Common myeloid progenitor, CD34-positive (primary cell): Measurements from ENCODE around the gene CCDC85C.

Experiments
- CTCF ChIA-PET: fragments of 350-600 bp; sonication (Branson Sonifier 250); formaldehyde crosslinking; loops from one replicate; lab custom pipeline; 2021; ENCODE audit warnings: antibody characterized with exemption; lab: Charles Lee
- POLR2A ChIA-PET: fragments of 350-600 bp; sonication (Branson Sonifier 250); formaldehyde crosslinking; loops from one replicate; lab custom pipeline; 2021; ENCODE audit warnings: antibody characterized with exemption; lab: Charles Lee
- DNase-seq, 3 donors: peaks; one replicate each; pipeline versions ENCODE4 v3.0.0 to v3.0.0-alpha.2; 2013
- H3K27ac ChIP-seq, 2 experiments: 1 replicate in 1 of 2; 2 replicates in 1 of 2; pipeline ENCODE4 v1.7.0; 2013; ENCODE audit warnings: inconsistent platforms in 2 of 2, low read length in 2 of 2, mild to moderate bottlenecking in 2 of 2, low read depth in 1 of 2, moderate library complexity in 1 of 2; ENCODE audit not compliant: severe bottlenecking in 2 of 2, insufficient read depth in 1 of 2, poor library complexity in 1 of 2
- H3K27me3 ChIP-seq, 5 experiments: replicated peaks in 2 of 5; 1 replicate in 3 of 5; 2 replicates in 2 of 5; pipeline versions ENCODE4 v1.6.1 to v1.7.0; 2013; ENCODE audit warnings: low read length in 4 of 5, mild to moderate bottlenecking in 2 of 5, moderate library complexity in 2 of 5, inconsistent platforms in 1 of 5; ENCODE audit not compliant: insufficient read depth in 5 of 5, control insufficient read depth in 4 of 5
- H3K36me3 ChIP-seq, 4 experiments: 1 replicate in 2 of 4; 2 replicates in 2 of 4; pipeline versions ENCODE4 v1.6.1 to v1.7.0; 2013; ENCODE audit warnings: low read length in 3 of 4, control low read depth in 1 of 4, mild to moderate bottlenecking in 1 of 4; ENCODE audit not compliant: control insufficient read depth in 4 of 4, insufficient read depth in 4 of 4
- H3K4me1 ChIP-seq, 4 experiments: 1 replicate in 3 of 4; 2 replicates in 1 of 4; pipeline versions ENCODE4 v1.6.1 to v1.7.1; 2013; ENCODE audit warnings: low read length in 3 of 4, mild to moderate bottlenecking in 3 of 4, control low read depth in 1 of 4, inconsistent platforms in 1 of 4, moderate library complexity in 1 of 4; ENCODE audit not compliant: control insufficient read depth in 4 of 4, insufficient read depth in 4 of 4; ENCODE audit errors: control extremely low read depth in 1 of 4
- H3K4me3 ChIP-seq, 7 experiments: 1 replicate in 4 of 7; 2 replicates in 3 of 7; pipeline versions ENCODE4 v1.5.1 to v1.7.0; 2013; ENCODE audit warnings: mild to moderate bottlenecking in 7 of 7, low read length in 6 of 7, moderate library complexity in 6 of 7, inconsistent platforms in 2 of 7, low read depth in 2 of 7, control low read depth in 1 of 7; ENCODE audit not compliant: insufficient read depth in 4 of 7, control insufficient read depth in 1 of 7; ENCODE audit errors: extremely low read depth in 1 of 7
- H3K9me3 ChIP-seq, 5 experiments: 1 replicate in 4 of 5; 2 replicates in 1 of 5; pipeline versions ENCODE4 v1.6.1 to v1.7.1; 2013; ENCODE audit warnings: low read length in 4 of 5, mild to moderate bottlenecking in 2 of 5, inconsistent platforms in 1 of 5, low read depth in 1 of 5, moderate library complexity in 1 of 5; ENCODE audit not compliant: control insufficient read depth in 4 of 5, insufficient read depth in 2 of 5; ENCODE audit errors: control extremely low read depth in 1 of 5
- WGBS: methylation state at CpG from one replicate; pipeline ENCODE4 v1.1.5; 2013; ENCODE audit not compliant: insufficient coverage; 5-methylcytosine and 5-hydroxymethylcytosine counted together

The CCDC85C gene

GRCh38 chr14:99581374-99581773 lies 22.6 kb downstream of the CCDC85C start:
- Histone ChIP-seq H3K36me3 (no peaks in the 10 kb centered on the region), H3K4me3 (no peak overlapping the region), H3K9me3 (no peaks in the 10 kb centered on the region), H3K4me1 (no peaks in the 10 kb centered on the region), H3K27ac (no peak overlapping the region), H3K27me3 (no peaks in the 10 kb centered on the region)
- no peak for DNase-seq
- WGBS, result 96% methylated on average over 16 of the region's 16 CpGs
- CTCF ChIA-PET, result no interaction called here
- POLR2A ChIA-PET, result no interaction called here

GRCh38 chr14:99579903-99580571 lies 24.0 kb downstream of the CCDC85C start:
- no peak overlapping the region for H3K4me3 ChIP-seq

GRCh38 chr14:99579120-99579836 lies 24.7 kb downstream of the CCDC85C start:
- ChIA-PET POLR2A (no interaction called here), CTCF (interaction anchor here (1.1 kb wide), 1 partner anchor 24 kb away, joined by 3 read pairs; the partner anchor contains the start of gene CCDC85C)
- 97% methylated on average over 4 of the region's 11 CpGs for WGBS
- H3K4me3 ChIP-seq, result no peak overlapping the region
- no peaks in the 10 kb centered on the region for H3K4me1 ChIP-seq
- DNase-seq, result no peak
- no peak overlapping the region for H3K27ac ChIP-seq
- no peaks in the 10 kb centered on the region for H3K36me3 ChIP-seq
- peaks cover 0 to 3% (median 0%) of the 10 kb centered on the region in 5 experiments for H3K27me3 ChIP-seq
- H3K9me3 ChIP-seq, result no peaks in the 10 kb centered on the region

More at GRCh38 chr14:99579903-99580571, 24.0 kb downstream of the CCDC85C start:
- Histone ChIP-seq H3K27ac (no peak overlapping the region), H3K27me3 (no peaks in the 10 kb centered on the region), H3K9me3 (no peaks in the 10 kb centered on the region), H3K4me1 (no peaks in the 10 kb centered on the region), H3K36me3 (no peaks in the 10 kb centered on the region)
- WGBS, result 87% methylated on average over 10 of the region's 14 CpGs
- POLR2A ChIA-PET, result no interaction called here
- CTCF ChIA-PET, result interaction anchor here (1.1 kb wide), 1 partner anchor 24 kb away, joined by 3 read pairs; the partner anchor contains the start of gene CCDC85C
- DNase-seq, result no peak

GRCh38 chr14:99578541-99579101 lies 25.4 kb downstream of the CCDC85C start:
- CTCF ChIA-PET, result no interaction called here
- POLR2A ChIA-PET, result no interaction called here
- 95% methylated on average over 7 of the region's 12 CpGs for WGBS

GRCh38 chr14:99576761-99577705 lies 27.0 kb downstream of the CCDC85C start:
- H3K4me1 ChIP-seq, result no peaks in the 10 kb centered on the region
- ChIA-PET CTCF (interaction anchor here (1.2 to 1.4 kb wide), 2 partner anchors 14 to 48 kb away, joined by 3 read pairs; no protein-coding TSS in a partner anchor), POLR2A (no interaction called here)
- H3K36me3 ChIP-seq, result no peaks in the 10 kb centered on the region
- no peak overlapping the region for H3K4me3 ChIP-seq
- no peak for DNase-seq
- WGBS, result 98% methylated on average over 17 of the region's 26 CpGs
- H3K27me3 ChIP-seq, result peaks cover 0 to 3% (median 0%) of the 10 kb centered on the region in 5 experiments
- no peak overlapping the region for H3K27ac ChIP-seq
- no peaks in the 10 kb centered on the region for H3K9me3 ChIP-seq

More at GRCh38 chr14:99578541-99579101, 25.4 kb downstream of the CCDC85C start:
- Histone ChIP-seq H3K36me3 (no peaks in the 10 kb centered on the region), H3K27ac (no peak overlapping the region), H3K9me3 (no peaks in the 10 kb centered on the region), H3K27me3 (peaks cover 0 to 3% (median 0%) of the 10 kb centered on the region in 5 experiments), H3K4me1 (no peaks in the 10 kb centered on the region), H3K4me3 (no peak overlapping the region)
- no peak for DNase-seq

- CTCF ChIA-PET, result interaction anchor here (1.2 to 1.5 kb wide), 4 partner anchors 12 to 52 kb away, joined by 3 to 5 read pairs (median 3); no protein-coding TSS in a partner anchor
- 91% methylated on average over 5 of the region's 5 CpGs for whole genome bisulfite sequencing
- H3K4me1 ChIP-seq, result no peaks in the 10 kb centered on the region
- H3K4me3 ChIP-seq, result no peak overlapping the region
- no peaks in the 10 kb centered on the region for H3K36me3 ChIP-seq
- POLR2A ChIA-PET, result no interaction called here
- H3K27ac ChIP-seq, result no peak overlapping the region
- H3K27me3 ChIP-seq, result peaks cover 0 to 3% (median 0%) of the 10 kb centered on the region in 5 experiments
- no peaks in the 10 kb centered on the region for H3K9me3 ChIP-seq
- no peak for DNase-seq
These were observed 27.7 kb downstream of the CCDC85C start for GRCh38 chr14:99576304-99576703.
